ENCODE data around the gene TUT7.

DNA sequence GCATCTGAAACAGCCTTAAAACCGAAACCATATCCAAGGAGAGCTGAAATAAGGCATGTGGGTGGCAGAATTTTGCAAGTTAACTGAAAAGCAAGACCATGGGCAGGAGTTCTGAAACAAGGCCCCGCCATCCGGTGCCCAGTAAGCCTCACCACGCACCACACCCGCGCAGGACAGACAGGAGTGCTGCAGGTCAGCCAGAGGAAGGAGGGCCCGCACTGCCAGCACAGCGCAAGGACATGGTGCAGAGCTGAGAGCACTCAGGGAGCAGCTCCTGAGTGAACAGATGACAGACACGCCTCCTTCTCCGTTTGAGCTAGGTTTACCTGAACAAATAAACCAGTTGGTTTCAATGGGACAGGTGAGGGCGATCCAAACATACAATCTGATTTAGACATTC, 55.3 kb downstream of the TUT7 start:
- TF ChIP-seq, protein P1, sequence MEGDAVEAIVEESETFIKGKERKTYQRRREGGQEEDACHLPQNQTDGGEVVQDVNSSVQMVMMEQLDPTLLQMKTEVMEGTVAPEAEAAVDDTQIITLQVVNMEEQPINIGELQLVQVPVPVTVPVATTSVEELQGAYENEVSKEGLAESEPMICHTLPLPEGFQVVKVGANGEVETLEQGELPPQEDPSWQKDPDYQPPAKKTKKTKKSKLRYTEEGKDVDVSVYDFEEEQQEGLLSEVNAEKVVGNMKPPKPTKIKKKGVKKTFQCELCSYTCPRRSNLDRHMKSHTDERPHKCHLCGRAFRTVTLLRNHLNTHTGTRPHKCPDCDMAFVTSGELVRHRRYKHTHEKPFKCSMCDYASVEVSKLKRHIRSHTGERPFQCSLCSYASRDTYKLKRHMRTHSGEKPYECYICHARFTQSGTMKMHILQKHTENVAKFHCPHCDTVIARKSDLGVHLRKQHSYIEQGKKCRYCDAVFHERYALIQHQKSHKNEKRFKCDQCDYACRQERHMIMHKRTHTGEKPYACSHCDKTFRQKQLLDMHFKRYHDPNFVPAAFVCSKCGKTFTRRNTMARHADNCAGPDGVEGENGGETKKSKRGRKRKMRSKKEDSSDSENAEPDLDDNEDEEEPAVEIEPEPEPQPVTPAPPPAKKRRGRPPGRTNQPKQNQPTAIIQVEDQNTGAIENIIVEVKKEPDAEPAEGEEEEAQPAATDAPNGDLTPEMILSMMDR (IDR thresholded peaks at IDR 0.05; ENCODE audit: low read depth, low read length): no peak
- no peak for TF ChIP-seq EZH2phosphoT487 (IDR thresholded peaks at IDR 0.05; ENCODE audit: low read depth)

Data from OCI-LY3 (cell line).